AG08396 (cell line): Measurements from ENCODE around the gene IL11RA.
A peak's percentile ranks its signal among the peaks of the same experiment; 100 is the strongest.

Source experiments
- DNase-seq: peaks from one replicate; pipeline ENCODE4 v3.0.0; 2012; ENCODE audit warnings: low spot score, mixed read lengths

IL11RA gene

GRCh38 chr9:34654323-34655051 is 2.5 kb downstream of the IL11RA start:
- DNase-seq: peak; percentile 64

DNA sequence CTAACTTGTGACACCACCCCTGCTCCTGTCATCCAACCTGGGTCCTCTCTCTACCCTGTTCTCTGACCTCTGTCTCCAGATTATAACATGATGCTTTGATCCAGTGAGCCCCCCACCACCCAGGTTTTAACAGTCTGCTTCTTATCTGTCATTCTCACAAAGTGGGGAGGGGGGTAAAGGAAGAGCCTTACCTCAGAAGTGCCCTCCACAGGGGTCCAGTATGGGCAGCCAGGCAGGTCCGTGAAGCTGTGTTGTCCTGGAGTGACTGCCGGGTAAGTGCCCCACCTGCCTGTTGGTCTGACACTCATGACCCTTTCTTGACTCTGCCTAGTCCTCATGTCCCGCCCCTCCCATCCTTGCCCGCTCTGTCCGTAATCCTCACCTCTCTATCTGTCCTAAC is 3.4 kb downstream of the IL11RA start:
- no peak for DNase-seq

DNA sequence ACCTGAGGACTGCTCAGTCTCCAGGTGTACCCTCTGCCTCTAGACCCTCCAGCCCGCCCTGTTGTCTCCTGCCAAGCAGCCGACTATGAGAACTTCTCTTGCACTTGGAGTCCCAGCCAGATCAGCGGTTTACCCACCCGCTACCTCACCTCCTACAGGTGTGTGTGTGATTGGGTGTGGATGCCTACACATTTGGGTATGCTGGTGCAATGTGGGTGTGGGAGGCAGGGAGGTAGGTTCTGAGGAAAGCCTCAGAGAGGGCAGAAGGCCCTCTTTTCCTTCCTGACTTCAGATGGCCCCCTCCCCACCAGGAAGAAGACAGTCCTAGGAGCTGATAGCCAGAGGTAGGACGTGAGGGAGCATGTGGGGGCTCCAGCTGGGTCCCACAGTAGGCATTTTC is 5.0 kb downstream of the IL11RA start:
- no peak for DNase-seq

- no peak for DNase-seq
These were observed 6.5 kb downstream of the IL11RA start for GRCh38 chr9:34658461-34658860.

DNA sequence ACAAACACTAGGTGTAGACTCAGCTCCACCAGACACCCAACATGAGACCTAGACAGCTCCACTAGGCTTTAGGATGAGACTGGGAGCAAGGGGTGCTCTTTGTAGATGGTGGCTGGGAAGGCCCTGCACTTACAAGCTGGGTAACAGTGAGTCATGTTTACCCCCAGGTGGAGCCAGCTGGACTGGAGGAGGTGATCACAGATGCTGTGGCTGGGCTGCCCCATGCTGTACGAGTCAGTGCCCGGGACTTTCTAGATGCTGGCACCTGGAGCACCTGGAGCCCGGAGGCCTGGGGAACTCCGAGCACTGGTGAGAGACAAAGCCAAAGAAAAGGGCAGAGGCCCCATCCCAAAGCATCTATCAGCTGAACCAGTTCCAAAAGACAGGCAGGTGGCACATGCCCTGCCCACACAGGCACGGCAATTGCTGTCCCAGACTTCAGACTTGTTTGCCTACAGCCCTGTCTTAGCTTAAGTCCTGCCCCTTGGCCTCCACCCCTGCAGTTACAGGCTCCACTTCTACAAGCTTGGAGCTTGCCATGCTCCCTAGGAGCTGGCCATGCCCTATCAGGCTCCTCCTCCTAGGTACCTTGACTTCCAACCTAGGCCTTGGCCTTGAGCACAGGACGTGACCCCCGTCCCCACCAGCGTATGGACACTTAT is 7.7 kb downstream of the IL11RA start:
- DNase-seq: no peak

DNA sequence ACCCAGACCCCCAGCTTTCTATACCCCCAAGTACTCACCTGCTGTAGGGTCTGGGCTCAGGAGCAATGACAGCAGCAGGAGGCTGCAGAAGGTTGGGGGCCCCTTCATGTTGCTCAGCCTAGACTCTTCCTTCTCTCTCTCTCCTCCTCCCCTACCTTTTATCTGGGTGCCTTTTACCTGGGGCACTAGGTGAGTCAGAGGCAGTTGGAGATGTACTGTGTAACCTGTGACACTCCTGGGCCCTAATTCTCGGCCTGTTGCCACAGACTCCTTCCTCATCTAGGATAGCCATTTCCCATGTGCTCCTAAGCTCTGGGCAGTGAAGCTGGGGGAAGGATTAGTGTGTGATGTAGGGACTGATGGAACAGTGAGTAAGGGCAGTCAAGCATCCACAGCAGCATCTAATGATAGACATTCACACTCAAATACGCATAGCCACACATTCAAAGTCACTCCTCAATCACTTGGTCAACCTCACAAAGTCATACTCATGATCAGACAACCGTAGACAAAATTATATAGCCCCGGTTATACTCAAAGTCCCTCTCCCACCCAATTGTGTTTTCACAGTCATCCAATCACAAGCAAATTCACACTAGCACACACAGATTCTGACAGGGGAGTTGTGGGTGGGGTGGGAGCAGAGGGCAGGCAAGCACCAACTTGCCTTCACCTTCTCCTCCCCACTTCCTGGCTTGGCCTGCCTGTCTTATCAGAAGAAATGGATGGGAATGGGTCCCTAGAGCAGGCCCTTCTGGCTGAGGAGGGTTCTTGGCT is 10.7 kb downstream of the IL11RA start, which contains the start of gene CCL27:
CCL27 (minus strand) TSS at position 132 of the 777 bp plus-strand sequence; CDS start at position 108, 24 bp downstream.
- DNase-seq: no peak

DNA sequence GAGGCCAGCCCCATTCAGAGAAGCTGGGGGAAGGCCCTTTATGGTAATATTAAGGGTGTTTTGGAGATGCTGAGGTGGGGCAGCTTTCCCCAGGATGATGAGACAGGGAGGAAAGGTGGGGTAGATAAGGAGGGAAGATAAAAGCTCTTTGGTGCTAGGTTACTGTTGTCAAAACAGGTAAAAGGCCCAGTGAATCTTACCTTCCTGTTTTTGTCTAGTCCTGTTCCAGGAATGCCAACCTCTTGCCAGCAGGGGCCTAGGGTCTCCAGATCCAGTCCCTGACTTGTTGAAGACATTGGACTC is 11.3 kb downstream of the IL11RA start:
- no peak for DNase-seq

- DNase-seq: peak; percentile 79
These were observed 12.5 kb downstream of the IL11RA start for GRCh38 chr9:34664281-34665066.

GRCh38 chr9:34665067-34665380 is 13.0 kb downstream of the IL11RA start:
- DNase-seq: no peak

GRCh38 chr9:34665381-34666250 is 13.6 kb downstream of the IL11RA start:
- peak; percentile 96 for DNase-seq

DNA sequence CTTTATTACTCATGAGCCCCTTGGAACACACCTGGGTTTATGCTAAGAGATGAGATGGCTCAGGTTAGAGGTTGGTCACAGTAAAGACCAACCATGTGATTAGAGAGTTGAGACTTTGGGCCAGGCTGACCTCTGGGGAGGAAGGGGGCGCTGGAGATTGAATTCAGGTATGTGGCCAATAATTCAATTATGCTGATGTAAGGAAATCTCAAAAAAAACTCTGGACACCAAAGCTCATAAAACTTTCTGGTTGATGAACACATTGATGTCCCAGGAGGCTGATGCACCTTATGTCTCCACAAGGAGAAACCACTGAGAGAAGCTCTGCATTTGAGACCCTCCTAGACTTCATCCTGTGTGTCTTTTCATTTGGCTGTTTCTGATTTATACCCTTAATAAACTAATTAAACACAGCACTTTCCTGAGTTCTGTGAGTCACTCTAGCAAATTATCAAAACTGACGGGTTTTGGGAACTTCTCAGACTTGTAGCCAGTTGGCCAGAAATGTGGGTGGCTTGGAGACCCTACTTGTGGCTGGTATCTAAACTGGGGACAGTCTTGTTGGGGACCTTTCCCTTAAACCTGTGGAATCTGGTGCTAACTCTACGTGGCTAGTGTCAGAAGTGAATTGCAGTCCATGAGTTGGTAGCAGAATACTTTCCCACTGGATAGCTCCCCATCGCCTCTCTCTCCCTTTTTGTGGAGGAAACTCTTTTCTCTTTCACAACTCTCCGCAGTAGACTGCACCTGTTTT is 18.0 kb downstream of the IL11RA start:
- no peak for DNase-seq

- DNase-seq: no peak
These were observed 19.3 kb downstream of the IL11RA start for GRCh38 chr9:34671307-34671706.

- DNase-seq: no peak
These were observed 22.5 kb downstream of the IL11RA start for GRCh38 chr9:34674440-34674839.

GRCh38 chr9:34675048-34675714 is 23.2 kb downstream of the IL11RA start:
- DNase-seq: peak; percentile 76

DNA sequence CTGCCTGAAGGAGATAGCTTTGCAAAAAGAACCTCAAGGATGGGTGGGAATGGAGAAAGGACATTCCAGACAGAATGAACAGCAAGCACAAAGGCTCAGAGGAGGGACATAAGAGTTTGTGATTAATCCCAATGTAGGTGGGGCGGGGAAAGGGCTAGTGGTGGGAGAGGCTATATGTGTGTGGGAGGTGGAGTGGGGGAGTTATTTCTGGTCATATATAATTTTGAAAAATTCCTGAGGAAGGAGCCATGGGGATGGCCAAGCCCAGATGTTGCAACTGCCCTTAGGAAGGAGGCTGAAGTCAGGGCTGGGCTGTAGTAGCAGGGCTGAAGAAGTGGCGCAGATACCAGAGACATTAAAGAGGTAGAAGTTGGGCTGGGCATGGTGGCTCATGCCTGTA is 23.9 kb downstream of the IL11RA start:
- DNase-seq: no peak

DNA sequence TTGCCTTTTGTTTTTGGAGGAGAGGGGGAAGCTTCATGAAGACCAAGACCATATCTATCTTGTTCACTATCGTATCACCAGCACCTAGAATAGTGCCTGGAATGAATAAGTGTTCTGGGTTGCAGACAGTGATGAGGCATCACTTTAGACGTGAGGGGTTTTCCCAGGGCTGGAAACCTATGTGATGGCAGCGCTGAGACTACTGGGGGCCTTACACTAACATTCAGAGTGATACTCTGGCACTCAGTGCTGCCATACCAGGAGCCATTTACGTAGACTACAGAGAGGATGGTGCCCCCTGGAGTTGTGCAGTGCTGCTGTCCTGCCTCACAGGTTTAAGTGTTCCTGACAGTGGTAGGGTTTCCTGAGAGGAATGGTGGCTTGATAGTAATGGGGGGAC is 32.2 kb downstream of the IL11RA start:
- DNase-seq: no peak

DNA sequence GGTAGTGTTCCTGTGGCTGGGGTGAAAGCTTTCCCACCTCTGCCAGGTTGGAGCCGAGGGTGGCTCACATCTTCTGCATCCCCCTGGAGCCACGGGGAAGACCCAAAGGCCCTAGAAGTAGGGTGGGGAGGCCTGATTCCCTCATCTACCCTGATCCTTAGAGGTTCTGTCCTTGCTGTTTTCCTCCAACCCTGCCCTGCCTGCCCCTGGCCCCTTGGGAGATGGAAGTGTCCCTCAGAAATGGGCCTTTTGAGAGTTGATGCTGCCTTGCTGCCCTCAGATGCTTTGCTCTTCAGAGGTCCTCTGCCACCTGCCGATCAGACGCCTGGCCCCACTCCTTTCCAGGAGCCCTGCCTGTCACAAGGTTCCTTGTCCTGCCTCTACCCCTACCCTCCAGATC is 32.8 kb downstream of the IL11RA start:
- DNase-seq: no peak

DNA sequence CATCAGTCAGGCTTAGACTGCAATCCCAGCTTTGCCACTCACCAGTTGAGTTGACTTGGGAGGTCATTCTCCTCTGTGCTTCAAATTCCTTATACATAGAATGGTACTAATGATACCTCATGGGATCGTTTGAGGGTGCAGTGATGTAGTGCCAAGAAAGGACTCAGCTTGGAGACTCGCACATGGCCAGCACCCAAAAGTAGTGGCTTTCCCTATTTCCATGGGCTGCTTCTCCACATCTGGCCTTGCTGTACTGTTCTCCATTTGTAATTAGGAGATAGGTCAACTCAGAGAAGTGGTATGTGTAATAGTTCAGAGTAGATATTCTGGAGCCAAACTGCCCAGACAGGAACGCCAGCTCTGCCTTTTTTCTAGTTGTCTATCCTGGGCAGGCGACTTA is 33.6 kb downstream of the IL11RA start:
- DNase-seq: no peak

DNA sequence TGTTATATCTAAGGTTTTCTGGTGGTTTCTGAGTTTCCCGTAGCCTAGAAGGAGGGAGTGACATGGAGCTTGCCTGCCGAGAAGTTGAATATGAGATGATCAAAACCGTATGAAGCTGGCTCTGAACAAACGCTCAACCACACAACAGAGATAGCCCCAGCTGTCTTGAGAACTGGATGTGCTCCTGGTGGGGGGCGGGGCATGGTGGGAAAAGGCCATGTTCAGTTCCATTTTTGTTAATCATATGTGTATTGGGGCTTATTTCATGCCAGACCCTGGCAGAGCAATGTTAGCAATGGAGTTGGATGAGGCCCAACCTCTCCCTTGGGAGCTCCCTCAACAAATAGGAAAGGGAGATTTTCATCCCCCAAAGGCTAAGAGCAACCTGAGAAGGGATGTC is 34.2 kb downstream of the IL11RA start:
- DNase-seq: no peak

DNA sequence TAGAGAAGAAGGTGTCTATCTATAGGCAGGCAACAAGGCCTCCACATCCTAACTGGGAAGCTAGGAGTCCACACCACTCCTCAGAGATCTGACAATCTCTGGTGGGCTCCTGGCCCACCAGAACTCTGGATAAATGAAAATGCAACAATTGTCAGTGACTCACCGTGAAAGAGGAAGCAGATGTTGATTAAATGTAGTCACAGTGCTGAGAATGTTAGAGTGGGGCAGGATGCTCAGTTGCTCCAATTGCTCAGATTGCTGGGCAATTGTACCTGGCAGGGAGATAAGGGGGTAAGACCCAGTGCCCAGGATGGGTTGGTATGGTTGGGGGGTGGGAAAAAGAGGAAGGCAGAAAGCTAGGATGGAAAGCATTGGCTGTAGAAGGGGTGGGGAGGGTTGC is 34.7 kb downstream of the IL11RA start:
- DNase-seq: no peak
